GM19025 (cell line): Measurements from ENCODE around the gene NOTCH2.

Experiments
- ATAC-seq: cut with Tn5 transposase; IDR thresholded peaks from one replicate; pipeline ENCODE4 v1.9.1; 2021; ENCODE audit warnings: mild to moderate bottlenecking, low read depth, moderate library complexity; ENCODE audit not compliant: unreplicated experiment

NOTCH2 gene

GRCh38 chr1:119912963-119913362, 156.5 kb downstream of the NOTCH2 start:
- ATAC-seq, result no peak

- ATAC-seq, result no peak
Measured at GRCh38 chr1:119911775-119912174, 157.7 kb downstream of the NOTCH2 start.

GRCh38 chr1:119910618-119911017, 158.8 kb downstream of the NOTCH2 start:
- no peak for ATAC-seq

GRCh38 chr1:119909890-119910596, 159.4 kb downstream of the NOTCH2 start:
- no peak for ATAC-seq

- ATAC-seq, result no peak
Measured at GRCh38 chr1:119908661-119909060, 160.8 kb downstream of the NOTCH2 start.

- no peak for ATAC-seq
Measured at GRCh38 chr1:119906927-119907652, 162.4 kb downstream of the NOTCH2 start.

- ATAC-seq, result no peak
Measured at GRCh38 chr1:119903443-119903835, 166.0 kb downstream of the NOTCH2 start.

- ATAC-seq, result no peak
Measured at GRCh38 chr1:119902775-119903442, 166.6 kb downstream of the NOTCH2 start.

GRCh38 chr1:119898981-119899720, 170.3 kb downstream of the NOTCH2 start:
- ATAC-seq, result no peak

- no peak for ATAC-seq
Measured at GRCh38 chr1:119898530-119898929, 170.9 kb downstream of the NOTCH2 start.

- ATAC-seq, result no peak
Measured at GRCh38 chr1:119896303-119896702, 173.2 kb downstream of the NOTCH2 start, which contains the start of gene ADAM30. TSS of gene ADAM30 (minus strand) at chr1:119896515. CDS start at chr1:119896336, 179 bp downstream.

- ATAC-seq, result no peak
Measured at GRCh38 chr1:119895102-119895501, 174.4 kb downstream of the NOTCH2 start.

- ATAC-seq, result no peak
Measured at GRCh38 chr1:119893827-119894700, 175.4 kb downstream of the NOTCH2 start.

GRCh38 chr1:119893238-119893791, 176.1 kb downstream of the NOTCH2 start:
- ATAC-seq, result no peak

GRCh38 chr1:119891386-119891785, 178.1 kb downstream of the NOTCH2 start:
- no peak for ATAC-seq

- no peak for ATAC-seq
Measured at GRCh38 chr1:119888476-119888875, 181.0 kb downstream of the NOTCH2 start.

- ATAC-seq, result no peak
Measured at GRCh38 chr1:119887427-119887826, 182.0 kb downstream of the NOTCH2 start.

GRCh38 chr1:119885903-119886783, 183.3 kb downstream of the NOTCH2 start:
- ATAC-seq, result no peak
